IMR-90 (cell line): ENCODE results near the gene DLX3. TPM values are rescaled to one million over a fixed set of nuclear protein-coding genes. Genes with fewer than 3 reads are reported as not detected.
A peak's percentile ranks its signal among the peaks of the same experiment; 100 is the strongest.

Experiments
- ATAC-seq: fragments of 200-7000 bp; cut with Tn5 transposase; 2 replicates; pipeline ENCODE4 v1.9.1; 2020; ENCODE audit warnings: low read depth, mild to moderate bottlenecking, moderate library complexity
- BruUV-seq: library from RNA; stranded (reverse); fragments of 400-500 nt; replicated peaks from 2 replicates; lab custom pipeline; 2021; lab: Mats Ljungman, UMichigan
- CTCF ChIA-PET: fragments of 300-600 bp; formaldehyde crosslinking; extraction: SDS; loops from one replicate; lab custom pipeline; 2021; ENCODE audit warnings: antibody characterized with exemption; lab: Yijun Ruan, JAX
- POLR2A ChIA-PET: fragments of 300-600 bp; sonication (Branson Sonifier 250); formaldehyde crosslinking; loops from one replicate; lab custom pipeline; 2022; ENCODE audit warnings: antibody characterized with exemption; ENCODE audit not compliant: unreplicated experiment; lab: Charles Lee
- DNase-seq: peaks from one replicate; pipeline ENCODE4 v3.0.0; 2013
- H2AFZ ChIP-seq: replicated peaks from 2 replicates; pipeline ENCODE3; 2013; ENCODE audit warnings: low read length, mild to moderate bottlenecking; ENCODE audit not compliant: poor library complexity
- H2AK5ac ChIP-seq: 2 replicates; pipeline ENCODE4 v1.6.1; 2013; ENCODE audit warnings: low read depth, low read length, inconsistent platforms
- H2AK9ac ChIP-seq: replicated peaks from 2 replicates; pipeline ENCODE3; 2013; ENCODE audit warnings: mild to moderate bottlenecking, low read depth, low read length, moderate library complexity; ENCODE audit not compliant: poor library complexity
- H2BK120ac ChIP-seq: 2 replicates; pipeline ENCODE4 v1.6.1; 2013; ENCODE audit warnings: low read depth, low read length, inconsistent platforms
- H2BK15ac ChIP-seq: 3 replicates; pipeline ENCODE4 v1.6.1; 2013; ENCODE audit warnings: low read depth, low read length, inconsistent platforms
- H2BK20ac ChIP-seq: 2 replicates; pipeline ENCODE4 v1.6.1; 2013; ENCODE audit warnings: low read depth, mild to moderate bottlenecking, inconsistent platforms, low read length, moderate library complexity
- H2BK5ac ChIP-seq: 2 replicates; pipeline ENCODE4 v1.6.1; 2013; ENCODE audit warnings: mild to moderate bottlenecking, low read depth, low read length, inconsistent platforms; ENCODE audit not compliant: poor library complexity, severe bottlenecking
- H3K14ac ChIP-seq: replicated peaks from 2 replicates; pipeline ENCODE4 v1.6.1; 2013; ENCODE audit warnings: low read depth, low read length, inconsistent platforms
- H3K18ac ChIP-seq: 2 replicates; pipeline ENCODE4 v1.6.1; 2013; ENCODE audit warnings: low read depth, low read length, control low read depth
- H3K23ac ChIP-seq: 2 replicates; pipeline ENCODE4 v1.6.1; 2013; ENCODE audit warnings: low read depth, low read length, inconsistent platforms
- H3K27ac ChIP-seq: 2 replicates; pipeline ENCODE4 v1.5.1; 2013; ENCODE audit warnings: mild to moderate bottlenecking, control low read depth, low read length; ENCODE audit not compliant: insufficient read depth
- H3K27me3 ChIP-seq: 2 replicates; pipeline ENCODE4 v1.6.1; 2013; ENCODE audit warnings: low read length; ENCODE audit not compliant: control insufficient read depth, insufficient read depth
- H3K36me3 ChIP-seq: 2 replicates; pipeline ENCODE4 v1.6.1; 2013; ENCODE audit warnings: low read length, mixed read lengths; ENCODE audit not compliant: control insufficient read depth, insufficient read depth
- H3K4ac ChIP-seq: 2 replicates; pipeline ENCODE4 v1.6.1; 2013; ENCODE audit warnings: low read depth, low read length, inconsistent platforms
- H3K4me1 ChIP-seq: 2 replicates; pipeline ENCODE4 v1.6.1; 2013; ENCODE audit warnings: low read length, mixed read lengths; ENCODE audit not compliant: control insufficient read depth, insufficient read depth
- H3K4me2 ChIP-seq: 2 replicates; pipeline ENCODE4 v1.6.1; 2013; ENCODE audit warnings: low read depth, mild to moderate bottlenecking, control low read depth, low read length, moderate library complexity
- H3K4me3 ChIP-seq: 2 replicates; pipeline ENCODE4 v1.5.1; 2013; ENCODE audit warnings: low read depth, mild to moderate bottlenecking, control low read depth, low read length, moderate library complexity; ENCODE audit not compliant: insufficient read depth
- H3K56ac ChIP-seq: 2 replicates; pipeline ENCODE4 v1.6.1; 2013; ENCODE audit warnings: low read length, inconsistent platforms; ENCODE audit not compliant: insufficient read depth; ENCODE audit errors: extremely low read depth
- H3K79me1 ChIP-seq, 2 experiments: 2 replicates each; pipeline ENCODE4 v1.6.1; 2013; ENCODE audit warnings: low read length in 2 of 2, inconsistent platforms in 1 of 2, low read depth in 1 of 2
- H3K9ac ChIP-seq: 2 replicates; pipeline ENCODE4 v1.6.1; 2013; ENCODE audit warnings: low read depth, low read length, control low read depth
- H3K9me1 ChIP-seq: 2 replicates; pipeline ENCODE4 v1.6.1; 2013; ENCODE audit warnings: low read length, inconsistent platforms; ENCODE audit not compliant: insufficient read depth
- H3K9me3 ChIP-seq: 2 replicates; pipeline ENCODE4 v1.6.1; 2013; ENCODE audit warnings: low read length; ENCODE audit not compliant: control insufficient read depth, insufficient read depth
- H4K20me1 ChIP-seq: 2 replicates; pipeline ENCODE4 v1.6.1; 2013; ENCODE audit warnings: low read length, inconsistent platforms; ENCODE audit not compliant: insufficient read depth
- H4K5ac ChIP-seq: 2 replicates; pipeline ENCODE4 v1.6.1; 2013; ENCODE audit warnings: mild to moderate bottlenecking, low read depth, low read length, control low read depth
- H4K8ac ChIP-seq, 2 experiments: 2 replicates each; pipeline ENCODE4 v1.6.1; 2013; ENCODE audit warnings: low read depth in 2 of 2, low read length in 2 of 2, control low read depth in 1 of 2, inconsistent platforms in 1 of 2
- H4K91ac ChIP-seq: 2 replicates; pipeline ENCODE4 v1.6.1; 2013; ENCODE audit warnings: low read depth, low read length, inconsistent platforms; ENCODE audit not compliant: insufficient read depth
- BHLHE40 ChIP-seq: fragments of 150-350 bp; IDR thresholded peaks from 2 replicates; pipeline ENCODE4 v1.6.1; 2016; ENCODE audit warnings: mild to moderate bottlenecking, low read depth, low read length
- CHD1 ChIP-seq: IDR thresholded peaks from 2 replicates; pipeline ENCODE4 v1.6.1; 2012; ENCODE audit warnings: low read depth, low read length, improper control_type of control experiment
- FOS ChIP-seq: fragments of 150-350 bp; IDR thresholded peaks from 2 replicates; pipeline ENCODE4 v1.6.1; 2016; ENCODE audit warnings: low read depth, low read length
- MAFK ChIP-seq: IDR thresholded peaks from 2 replicates; pipeline ENCODE4 v1.6.1; 2012; ENCODE audit warnings: low read depth, low read length, improper control_type of control experiment
- MAZ ChIP-seq: IDR thresholded peaks from 2 replicates; pipeline ENCODE4 v1.6.1; 2012; ENCODE audit warnings: low read depth, mild to moderate bottlenecking, low read length, improper control_type of control experiment, moderate library complexity, borderline replicate concordance
- MXI1 ChIP-seq: IDR thresholded peaks from 2 replicates; pipeline ENCODE4 v1.6.1; 2012; ENCODE audit warnings: low read depth, mild to moderate bottlenecking, low read length, moderate library complexity, borderline replicate concordance
- NFE2L2 ChIP-seq: fragments of 150-350 bp; IDR thresholded peaks from 2 replicates; pipeline ENCODE4 v1.6.1; 2016; ENCODE audit warnings: low read depth, mild to moderate bottlenecking, low read length
- POLR2A ChIP-seq: IDR thresholded peaks from 2 replicates; pipeline ENCODE4 v1.6.1; 2012; ENCODE audit warnings: mild to moderate bottlenecking, low read depth, low read length
- RAD21 ChIP-seq: IDR thresholded peaks from 2 replicates; pipeline ENCODE4 v1.6.1; 2012; ENCODE audit warnings: low read length, improper control_type of control experiment
- RFX5 ChIP-seq: IDR thresholded peaks from 2 replicates; pipeline ENCODE4 v1.8.0; 2012; ENCODE audit warnings: low read depth, mild to moderate bottlenecking, low read length, moderate library complexity
- SMC3 ChIP-seq: fragments of 150-350 bp; IDR thresholded peaks from 2 replicates; pipeline ENCODE4 v1.6.1; 2016; ENCODE audit warnings: low read depth, mild to moderate bottlenecking, antibody characterized with exemption, low read length, moderate library complexity
- WGBS, 2 experiments: methylation state at CpG; one replicate each; pipeline versions ENCODE4 v1.1.5 to v1.1.7; 2013; ENCODE audit warnings: missing lambda C conversion rate in 2 of 2; ENCODE audit not compliant: insufficient read length in 1 of 2; ENCODE audit errors: extremely low coverage in 2 of 2; 5-methylcytosine and 5-hydroxymethylcytosine counted together
- dilution Hi-C: fragments of 300-500 bp; cut with HindIII; formaldehyde crosslinking; loops from one replicate; pipeline ENCODE4 v1.14.3; 2018; ENCODE audit warnings: low sequenced_read_pairs; ENCODE audit not compliant: unreplicated experiment
- in situ Hi-C: fragments of 300-500 bp; cut with MboI; formaldehyde crosslinking; loops from 3 replicates; pipeline ENCODE4 v1.14.3; 2019; ENCODE audit warnings: low sequenced_read_pairs, inconsistent platforms, mixed read lengths
- intact Hi-C: fragments of 100-400 bp; cut with micrococcal nuclease; formaldehyde crosslinking; loops from 2 replicates; pipeline ENCODE4 v1.10.0; 2022
- polyA plus RNA-seq, 3 experiments: library from polyadenylated mRNA; depleted of rRNA; stranded (reverse); fragments of >200 nt; gene quantifications; 2 replicates each; pipeline ENCODE4 v1.2.3, GENCODE V29; 2012; ENCODE audit warnings: low replicate concordance in 1 of 3
- total RNA-seq: library from RNA; depleted of rRNA; stranded (reverse); fragments of >200 nt; gene quantifications from 2 replicates; pipeline ENCODE4 v1.2.3, GENCODE V29; 2012

Gene DLX3
- total and polyA plus RNA-seq, 2 of the 4 experiments (the other 2 are of a cell fraction), result not detected

GRCh38 chr17:49969134-49969759, 25.8 kb downstream of the DLX3 start, which contains the start of gene DLX4:
Gene DLX4, plus strand, starts transcription at chr17:49969190. Its CDS starts 279 bp downstream, at chr17:49969469.
- intact Hi-C loops (no loop called here), dilution Hi-C loops (no loop called here), in situ Hi-C loops (no loop called here)
- WGBS, 2 experiments, result 3% methylated on average over 18 of the region's 45 CpGs; no CpG with 5 or more reads in 1 of the 2 experiments
- Histone ChIP-seq H3K27ac (no peak within 1 kb of the TSS), H2AFZ (peak within 1 kb of the TSS; percentile 52), H4K91ac (no peak within 1 kb of the TSS), H3K27me3 (peaks cover 98% of the 10 kb centered on the region), H3K9me1 (no peaks in the 10 kb centered on the region), H2AK9ac (peak within 1 kb of the TSS; percentile 34), H3K79me1 (no peaks in the 10 kb centered on the region), H3K4me2 (peak within 1 kb of the TSS; percentile 73), H4K5ac (no peak within 1 kb of the TSS), H3K4ac (no peak within 1 kb of the TSS), H3K18ac (no peak within 1 kb of the TSS), H2AK5ac (no peak within 1 kb of the TSS), H3K36me3 (no peaks in the 10 kb centered on the region), H2BK15ac (no peak within 1 kb of the TSS), H3K14ac (no peak within 1 kb of the TSS), H3K56ac (no peak within 1 kb of the TSS), H3K4me3 (peak within 1 kb of the TSS; percentile 22), H4K20me1 (no peaks in the 10 kb centered on the region; the same call in none of the 2 replicates), H3K23ac (no peak within 1 kb of the TSS), H2BK20ac (no peak within 1 kb of the TSS), H3K9ac (0 out of 2 replicates have a peak within 1 kb of the TSS, but pooled peaks have one; percentile 35), H2BK5ac (no peak within 1 kb of the TSS), H2BK120ac (no peak within 1 kb of the TSS), H4K8ac (no peak within 1 kb of the TSS), H3K9me3 (peaks cover 16% of the 10 kb centered on the region), H3K4me1 (no peaks in the 10 kb centered on the region)
- TF ChIP-seq MAFK (no peak), MXI1 (no peak), POLR2A (no peak), BHLHE40 (no peak), NFE2L2 (no peak), CHD1 (no peak), SMC3 (no peak), RFX5 (no peak), MAZ (no peak), FOS (no peak), RAD21 (no peak)
- ATAC-seq (no peak), DNase-seq (no peak)
- POLR2A ChIA-PET, result no interaction called here
- BruUV-seq, result no TSS peak
- CTCF ChIA-PET, result no interaction called here
